HuH-7 (cell line): ENCODE measurements around the gene GNG7.

Experiments
- DNase-seq: peaks from one replicate; pipeline ENCODE4 v3.0.0; 2011; ENCODE audit warnings: low spot score

Gene GNG7

GRCh38 chr19:2702170-2703076 lies at the start of gene GNG7:
GNG7 (minus strand) TSS chr19:2702694; CDS start chr19:2520688, 182,006 bp downstream.
- peak; percentile 91 for DNase-seq

- no peak for DNase-seq
Observed at GRCh38 chr19:2751438-2751830, 48.9 kb upstream of the GNG7 start.

GRCh38 chr19:2750808-2751437 lies 48.4 kb upstream of the GNG7 start:
- no peak for DNase-seq

GRCh38 chr19:2747349-2747748 lies 44.9 kb upstream of the GNG7 start:
- DNase-seq = no peak

GRCh38 chr19:2744113-2744512 lies 41.6 kb upstream of the GNG7 start:
- DNase-seq = no peak

- DNase-seq = no peak
Observed at GRCh38 chr19:2743099-2743498, 40.6 kb upstream of the GNG7 start.

GRCh38 chr19:2740314-2740656 lies 37.8 kb upstream of the GNG7 start:
- DNase-seq = no peak

GRCh38 chr19:2739602-2740313 lies 37.3 kb upstream of the GNG7 start, which contains the start of gene SLC39A3:
SLC39A3 (minus strand) TSS chr19:2740017; CDS start chr19:2737257, 2,760 bp downstream.
- peak; percentile 100 for DNase-seq

GRCh38 chr19:2736550-2737190 lies 34.2 kb upstream of the GNG7 start:
- DNase-seq = no peak

GRCh38 chr19:2735374-2735773 lies 32.9 kb upstream of the GNG7 start:
- DNase-seq = no peak

GRCh38 chr19:2734589-2735288 lies 32.2 kb upstream of the GNG7 start:
- no peak for DNase-seq

GRCh38 chr19:2733930-2734588 lies 31.6 kb upstream of the GNG7 start:
- DNase-seq = no peak

- no peak for DNase-seq
Observed at GRCh38 chr19:2732883-2733282, 30.4 kb upstream of the GNG7 start.

GRCh38 chr19:2732157-2732725 lies 29.7 kb upstream of the GNG7 start:
- no peak for DNase-seq

- no peak for DNase-seq
Observed at GRCh38 chr19:2731181-2731995, 28.9 kb upstream of the GNG7 start.

- no peak for DNase-seq
Observed at GRCh38 chr19:2729943-2730818, 27.7 kb upstream of the GNG7 start.

GRCh38 chr19:2728783-2729387 lies 26.4 kb upstream of the GNG7 start:
- no peak for DNase-seq

- DNase-seq = no peak
Observed at GRCh38 chr19:2727640-2727944, 25.1 kb upstream of the GNG7 start.
